GM12864 (cell line): ENCODE results near the gene SFXN4.

Experiments
- DNase-seq: peaks from one replicate; pipeline ENCODE4 v3.0.0-alpha.2; 2011; ENCODE audit warnings: low read depth
- H3K4me3 ChIP-seq: 2 replicates; pipeline ENCODE4 v1.5.1; 2011; ENCODE audit warnings: mild to moderate bottlenecking, low read depth, low read length, control low read depth
- CTCF ChIP-seq: IDR thresholded peaks from 2 replicates; pipeline ENCODE4 v1.5.1; 2011; ENCODE audit warnings: low read depth, mild to moderate bottlenecking, moderate library complexity, low read length, control low read depth, inconsistent platforms; ENCODE audit errors: missing control alignments

Gene SFXN4

GRCh38 chr10:119131512-119132240 lies 33.8 kb downstream of the SFXN4 start:
- TF ChIP-seq CTCF: no peak
- DNase-seq: peak; percentile 51
- peak overlapping the region; percentile 41; the same call in 1 of the 2 replicates for H3K4me3 ChIP-seq

- DNase-seq: no peak
- no peak overlapping the region for H3K4me3 ChIP-seq
- no peak for TF ChIP-seq CTCF
These were observed 35.8 kb downstream of the SFXN4 start for GRCh38 chr10:119129721-119130120.

- H3K4me3 ChIP-seq: no peak overlapping the region
- no peak for DNase-seq
- TF ChIP-seq CTCF: no peak
These were observed 39.6 kb downstream of the SFXN4 start for GRCh38 chr10:119125942-119126341.

GRCh38 chr10:119120875-119121274 lies 44.6 kb downstream of the SFXN4 start:
- H3K4me3 ChIP-seq: no peak overlapping the region; the same call in 1 of the 2 replicates
- TF ChIP-seq CTCF: no peak
- DNase-seq: no peak

- DNase-seq: peak; percentile 76
- no peak overlapping the region; the same call in 1 of the 2 replicates for H3K4me3 ChIP-seq
- no peak for TF ChIP-seq CTCF
These were observed 45.1 kb downstream of the SFXN4 start for GRCh38 chr10:119120413-119120867.

GRCh38 chr10:119119400-119119799 lies 46.1 kb downstream of the SFXN4 start:
- no peak for TF ChIP-seq CTCF
- DNase-seq: no peak
- H3K4me3 ChIP-seq: no peak overlapping the region

GRCh38 chr10:119118231-119118630 lies 47.3 kb downstream of the SFXN4 start:
- TF ChIP-seq CTCF: no peak
- H3K4me3 ChIP-seq: no peak overlapping the region
- DNase-seq: no peak
